HepG2 (cell line): Measurements from ENCODE around the gene ANK3. TPM values are rescaled to one million over a fixed set of nuclear protein-coding genes. Genes with fewer than 3 reads are reported as not detected.
A peak's percentile ranks its signal among the peaks of the same experiment; 100 is the strongest.

ENCODE experiments used
- ASH2L ChIP-seq: fragments of 300-600, 200-600 bp; sonication (generic); IDR thresholded peaks from 2 replicates; pipeline ENCODE4 v1.7.0; 2017; ENCODE audit warnings: low read depth, mild to moderate bottlenecking, moderate library complexity, mixed read lengths, low read length; ENCODE audit not compliant: insufficient read length
- CC2D1A ChIP-seq: sonication (generic); formaldehyde crosslinking; IDR thresholded peaks from 2 replicates; pipeline ENCODE4 v1.8.1; 2023; ENCODE audit warnings: mild to moderate bottlenecking, missing genetic modification reagents
- KLF16 ChIP-seq, 2 experiments: sonication (generic) in 1 of 2; formaldehyde crosslinking in 1 of 2; IDR thresholded peaks; 2 replicates each; pipeline versions ENCODE4 v1.6.1 to v1.8.0; 2016 to 2023; ENCODE audit warnings: missing genetic modification reagents in 2 of 2, missing compliant biosample characterization in 1 of 2
- MAZ ChIP-seq, 2 experiments: sonication (generic) in 1 of 2; formaldehyde crosslinking in 1 of 2; IDR thresholded peaks; 2 replicates each; pipeline versions ENCODE4 v1.5.0 to v1.6.1; 2012 to 2020; ENCODE audit warnings: low read depth in 2 of 2, mild to moderate bottlenecking in 2 of 2, borderline replicate concordance in 1 of 2, improper control_type of control experiment in 1 of 2, low read length in 1 of 2, missing genetic modification reagents in 1 of 2, moderate library complexity in 1 of 2
- MED1 ChIP-seq: sonication (generic); formaldehyde crosslinking; IDR thresholded peaks from 2 replicates; pipeline ENCODE4 v1.4.0; 2020; ENCODE audit warnings: missing genetic modification reagents
- MEF2D ChIP-seq: sonication (generic); formaldehyde crosslinking; IDR thresholded peaks from 2 replicates; pipeline ENCODE4 v1.5.1; 2020; ENCODE audit warnings: mild to moderate bottlenecking, missing genetic modification reagents
- MTA1 ChIP-seq: sonication (generic); formaldehyde crosslinking; IDR thresholded peaks from 2 replicates; pipeline ENCODE4 v1.4.0; 2020; ENCODE audit warnings: missing genetic modification reagents, mild to moderate bottlenecking, borderline replicate concordance
- MTF1 ChIP-seq: sonication (generic); formaldehyde crosslinking; IDR thresholded peaks from 2 replicates; pipeline ENCODE4 v1.5.0; 2020; ENCODE audit warnings: missing genetic modification reagents
- RFX5 ChIP-seq: IDR thresholded peaks from 2 replicates; pipeline ENCODE4 v1.6.1; 2011; ENCODE audit warnings: low read depth, low read length, improper control_type of control experiment
- SMARCE1 ChIP-seq: fragments of 450-650 bp; IDR thresholded peaks from 2 replicates; pipeline ENCODE4 v1.6.1; 2017; ENCODE audit warnings: borderline replicate concordance
- SMYD3 ChIP-seq: sonication (generic); formaldehyde crosslinking; IDR thresholded peaks from 2 replicates; pipeline ENCODE4 v1.8.1; 2023; ENCODE audit warnings: mild to moderate bottlenecking, missing genetic modification reagents
- TARDBP ChIP-seq: sonication (generic); formaldehyde crosslinking; IDR thresholded peaks from 2 replicates; pipeline ENCODE4 v1.8.0; 2022; ENCODE audit warnings: mild to moderate bottlenecking, missing genetic modification reagents
- TRIM24 ChIP-seq: sonication (generic); formaldehyde crosslinking; IDR thresholded peaks from 2 replicates; pipeline ENCODE4 v1.8.0; 2022; ENCODE audit warnings: mild to moderate bottlenecking, missing genetic modification reagents
- ZBTB37 ChIP-seq: sonication (generic); formaldehyde crosslinking; IDR thresholded peaks from 2 replicates; pipeline ENCODE4 v1.4.0; 2020; ENCODE audit warnings: mild to moderate bottlenecking, missing genetic modification reagents
- ZKSCAN8 ChIP-seq: IDR thresholded peaks from 2 replicates; pipeline ENCODE4 v1.6.1; 2016; ENCODE audit warnings: borderline replicate concordance, missing genetic modification reagents, missing compliant biosample characterization
- ZNF142 ChIP-seq: sonication (generic); formaldehyde crosslinking; IDR thresholded peaks from 2 replicates; pipeline ENCODE4 v1.4.0; 2020; ENCODE audit warnings: missing genetic modification reagents
- ZNF3 ChIP-seq: IDR thresholded peaks from 2 replicates; pipeline ENCODE4 v1.7.0; 2017; ENCODE audit warnings: inconsistent platforms
- ZNF335 ChIP-seq: sonication (generic); formaldehyde crosslinking; IDR thresholded peaks from 2 replicates; pipeline ENCODE4 v1.4.0; 2020; ENCODE audit warnings: missing genetic modification reagents
- ZNF337 ChIP-seq: sonication (generic); formaldehyde crosslinking; IDR thresholded peaks from 2 replicates; pipeline ENCODE4 v1.5.1; 2020; ENCODE audit warnings: missing genetic modification reagents, low read depth, mild to moderate bottlenecking, borderline replicate concordance
- ZNF510 ChIP-seq: sonication (generic); formaldehyde crosslinking; IDR thresholded peaks from 2 replicates; pipeline ENCODE4 v1.4.0; 2020; ENCODE audit warnings: low read depth, mild to moderate bottlenecking, missing genetic modification reagents
- polyA plus RNA-seq, 8 experiments: library from polyadenylated mRNA; depleted of rRNA in 3 of 8; stranded (reverse) in 7 of 8; unstranded in 1 of 8; fragments of >200 nt; fragmentation: Illumina TruSeq in 4 of 8; extraction: Trizol in 4 of 8; gene quantifications; 2 replicates each; pipeline versions ENCODE4 v1.2.1 to v1.2.3, GENCODE V29; 2011 to 2016; ENCODE audit warnings: low read depth in 4 of 8, missing spikeins in 1 of 8, mixed read lengths in 1 of 8; ENCODE audit not compliant: insufficient read depth in 1 of 8
- total RNA-seq, 5 experiments: library from RNA; depleted of rRNA; stranded (reverse); fragments of >200 nt; fragmentation: Illumina TruSeq; extraction: Trizol; gene quantifications; 2 replicates each; pipeline ENCODE4 v1.2.3, GENCODE V29; 2016; ENCODE audit warnings: low read depth in 1 of 5
- TF ChIP-seq, protein P1 (sequence below): sonication (generic); IDR thresholded peaks from 2 replicates; pipeline ENCODE4 v1.6.1; 2016; ENCODE audit warnings: low read depth, borderline replicate concordance

ANK3 gene
- total and polyA plus RNA-seq, 2 of the 13 experiments (the other 11 are each of a cell fraction or from before 2014, with no cell fraction given), result not detected

DNA sequence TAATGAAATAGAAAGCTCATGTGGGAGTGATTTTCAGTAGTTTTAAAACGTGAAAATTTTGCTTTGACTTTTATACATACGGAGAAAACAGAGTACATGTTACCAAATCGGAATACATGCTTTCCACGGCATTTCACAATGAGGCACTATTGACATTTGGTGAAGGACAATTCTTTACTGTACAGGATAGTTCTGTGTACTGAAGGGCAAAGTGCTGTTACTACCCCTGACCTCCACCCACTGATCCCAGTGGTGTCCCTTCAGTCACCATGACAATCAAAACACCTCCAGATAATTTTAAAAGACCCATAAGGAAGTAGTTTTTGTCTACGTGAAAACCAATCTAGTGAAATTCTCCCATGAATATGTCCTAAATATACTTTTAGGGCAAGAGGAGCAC lies 33.1 kb upstream of the ANK3 start (continued):
- no peak for TF ChIP-seq ZNF142
- TF ChIP-seq TARDBP, result peak; percentile 66; the same call in 1 of the 2 replicates
- TF ChIP-seq SMARCE1, result no peak
- peak; percentile 75 for TF ChIP-seq ASH2L
- no peak for TF ChIP-seq ZNF337 (CRISPR knock-in tag)
- TF ChIP-seq KLF16 (CRISPR knock-in tag; IDR thresholded peaks at IDR 0.05), result peak in 1 of 2 experiments; percentile 69; a peak in 2 of 4 replicates
- 0 out of 2 replicates have a peak, but pooled peaks have one; percentile 39 for TF ChIP-seq ZBTB37 (CRISPR knock-in tag)
- no peak for TF ChIP-seq MTF1 (CRISPR knock-in tag)
- 0 out of 2 replicates have a peak, but pooled peaks have one; percentile 60 for TF ChIP-seq ZKSCAN8 (CRISPR knock-in tag)
- TF ChIP-seq RFX5, result no peak
- no peak for TF ChIP-seq MAZ (IDR thresholded peaks at IDR 0.05; ENCODE audit: borderline replicate concordance, low read depth, low read length)
- no peak for TF ChIP-seq MAZ (CRISPR knock-in tag; IDR thresholded peaks at IDR 0.05; ENCODE audit: low read depth)
- no peak for TF ChIP-seq CC2D1A (CRISPR knock-in tag)
- 0 out of 2 replicates have a peak, but pooled peaks have one; percentile 43 for TF ChIP-seq MEF2D (CRISPR knock-in tag)
- TF ChIP-seq TRIM24 (CRISPR knock-in tag), result 0 out of 2 replicates have a peak, but pooled peaks have one; percentile 53
- TF ChIP-seq, protein P1, sequence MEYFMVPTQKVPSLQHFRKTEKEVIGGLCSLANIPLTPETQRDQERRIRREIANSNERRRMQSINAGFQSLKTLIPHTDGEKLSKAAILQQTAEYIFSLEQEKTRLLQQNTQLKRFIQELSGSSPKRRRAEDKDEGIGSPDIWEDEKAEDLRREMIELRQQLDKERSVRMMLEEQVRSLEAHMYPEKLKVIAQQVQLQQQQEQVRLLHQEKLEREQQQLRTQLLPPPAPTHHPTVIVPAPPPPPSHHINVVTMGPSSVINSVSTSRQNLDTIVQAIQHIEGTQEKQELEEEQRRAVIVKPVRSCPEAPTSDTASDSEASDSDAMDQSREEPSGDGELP, result no peak
- no peak for TF ChIP-seq SMYD3
- peak; percentile 58 for TF ChIP-seq MED1 (CRISPR knock-in tag)
- TF ChIP-seq ZNF335 (CRISPR knock-in tag), result no peak
- no peak for TF ChIP-seq ZNF510
- no peak for TF ChIP-seq MTA1
- TF ChIP-seq ZNF3 (CRISPR knock-in tag), result no peak
